HG02610 (cell line): ENCODE data around the gene NPIPB8.
"Not testable (repeated sequence)": the region's sequence is repeated elsewhere in the genome, so short reads cannot be mapped to it uniquely, and the experiment has no call there.

Experiments
- ATAC-seq: cut with Tn5 transposase; IDR thresholded peaks from one replicate; pipeline ENCODE4 v1.9.1; 2021; ENCODE audit warnings: mild to moderate bottlenecking, moderate library complexity; ENCODE audit not compliant: unreplicated experiment

Gene NPIPB8

DNA sequence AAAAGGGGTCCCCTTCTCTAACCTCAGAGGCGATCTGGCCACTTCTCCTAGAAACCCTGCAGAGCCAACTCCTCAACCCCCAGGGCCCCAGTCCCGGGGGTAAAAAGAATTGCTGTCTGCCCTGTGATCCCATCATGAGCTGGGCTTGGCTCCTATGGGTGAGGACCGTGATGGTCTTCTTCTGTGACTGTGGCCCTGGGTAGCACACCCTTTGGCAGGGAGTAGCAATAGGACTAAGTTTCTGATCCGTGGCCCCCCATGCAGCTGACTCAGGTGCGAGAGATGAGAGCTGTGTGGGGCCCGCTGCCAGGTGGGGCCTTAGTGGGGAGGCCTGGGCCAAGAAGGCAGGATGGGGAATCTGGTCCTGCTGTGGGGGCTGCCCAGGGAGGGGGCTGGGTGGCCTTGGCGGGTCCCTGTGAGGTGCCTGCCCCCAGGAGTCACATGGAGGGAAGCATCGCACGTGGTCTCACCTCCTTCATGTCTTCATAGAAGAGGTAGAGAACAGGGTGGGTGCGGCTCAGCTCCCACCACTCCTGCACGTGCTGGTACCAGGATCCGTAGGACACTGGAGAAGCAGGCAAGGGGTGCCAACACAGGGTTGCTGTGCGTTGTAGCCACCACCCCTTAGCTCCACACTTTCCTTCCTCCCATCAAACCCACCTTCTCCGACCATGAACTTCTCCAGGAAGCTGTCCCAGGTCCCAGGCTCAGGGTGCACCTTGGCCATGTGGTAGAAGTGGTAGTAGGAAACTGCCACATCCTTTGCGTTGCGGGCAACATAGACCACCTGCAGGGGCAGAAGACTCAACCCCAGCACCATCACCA is 31.4 kb upstream of the NPIPB8 start:
- no peak for ATAC-seq

DNA sequence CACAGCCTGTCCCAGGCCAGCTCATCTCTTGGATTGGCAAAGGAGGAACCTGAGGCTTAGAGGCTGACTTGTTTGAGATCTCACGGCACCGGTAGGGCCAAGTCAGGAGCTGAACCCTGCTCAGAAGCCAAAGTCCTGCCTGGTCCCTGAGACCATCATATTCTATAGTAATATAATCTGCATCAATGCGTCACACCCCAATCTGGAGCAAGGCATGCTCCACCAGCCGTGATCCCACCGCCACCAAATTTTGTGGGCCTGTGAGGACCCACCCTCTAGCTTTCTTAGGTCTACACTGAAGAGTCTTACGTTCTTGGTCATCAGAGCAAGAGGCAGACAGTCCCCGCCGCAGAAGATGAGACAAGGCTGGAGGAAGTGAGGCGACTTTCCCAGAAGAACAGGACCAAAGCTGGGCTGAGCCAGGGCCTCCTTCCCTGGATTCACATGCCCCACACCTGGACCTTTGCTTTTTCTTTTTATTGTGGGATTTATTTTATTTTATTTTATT is 30.7 kb upstream of the NPIPB8 start:
- no peak for ATAC-seq

DNA sequence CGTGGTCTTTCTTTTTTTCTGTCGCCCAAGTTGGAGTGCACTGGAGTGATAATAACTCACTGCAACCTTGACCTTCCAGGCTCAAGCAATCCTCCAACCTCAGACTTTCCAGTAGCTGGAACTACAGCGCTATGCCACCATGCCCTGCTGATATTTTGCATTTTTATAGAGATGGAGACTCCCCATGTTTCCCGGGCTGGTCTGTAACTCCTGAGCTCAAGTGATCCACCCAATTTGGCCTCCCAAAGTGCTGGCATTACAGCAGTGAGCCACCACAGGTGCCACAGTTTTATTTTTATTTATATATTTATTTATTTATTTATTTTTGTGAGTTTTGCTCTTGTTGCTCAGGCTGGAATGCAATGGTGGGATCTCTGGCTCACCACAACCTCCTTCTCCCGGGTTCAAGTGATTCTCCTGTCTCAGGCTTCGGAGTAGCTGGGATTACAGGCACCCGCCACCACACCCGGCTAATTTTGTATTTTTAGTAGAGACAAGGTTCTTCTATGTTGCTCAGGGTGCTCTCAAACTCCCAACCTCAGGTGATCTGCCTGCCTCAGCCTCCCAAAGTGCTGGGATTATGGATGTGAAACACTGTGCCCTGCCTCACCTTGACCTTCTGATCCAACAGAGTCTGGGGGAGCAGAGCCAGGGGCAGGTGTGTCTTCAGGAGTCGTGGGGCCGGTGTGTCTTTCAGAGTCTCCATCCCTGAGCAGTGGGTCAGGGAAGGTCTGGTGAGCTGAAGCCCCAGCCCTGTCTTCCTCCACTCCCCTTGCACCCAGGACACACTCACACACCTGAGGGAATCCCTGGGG is 30.0 kb upstream of the NPIPB8 start:
- not testable (repeated sequence) for ATAC-seq

DNA sequence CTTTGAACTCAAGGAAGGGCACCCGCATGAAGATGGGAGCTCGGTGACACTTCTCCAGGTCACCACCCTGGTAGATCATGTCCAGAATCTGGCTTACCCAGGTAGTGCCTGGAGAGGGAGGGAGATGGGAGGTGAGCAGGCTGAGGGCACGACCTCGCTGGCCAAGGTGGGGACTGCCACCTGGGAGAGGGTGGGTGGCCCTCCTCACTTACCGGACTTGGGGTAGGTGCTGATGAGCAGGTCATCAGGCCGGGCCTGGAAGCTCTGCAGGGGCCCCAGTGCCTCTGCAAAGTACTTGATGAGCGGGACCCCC is 29.4 kb upstream of the NPIPB8 start:
- not testable (repeated sequence) for ATAC-seq

DNA sequence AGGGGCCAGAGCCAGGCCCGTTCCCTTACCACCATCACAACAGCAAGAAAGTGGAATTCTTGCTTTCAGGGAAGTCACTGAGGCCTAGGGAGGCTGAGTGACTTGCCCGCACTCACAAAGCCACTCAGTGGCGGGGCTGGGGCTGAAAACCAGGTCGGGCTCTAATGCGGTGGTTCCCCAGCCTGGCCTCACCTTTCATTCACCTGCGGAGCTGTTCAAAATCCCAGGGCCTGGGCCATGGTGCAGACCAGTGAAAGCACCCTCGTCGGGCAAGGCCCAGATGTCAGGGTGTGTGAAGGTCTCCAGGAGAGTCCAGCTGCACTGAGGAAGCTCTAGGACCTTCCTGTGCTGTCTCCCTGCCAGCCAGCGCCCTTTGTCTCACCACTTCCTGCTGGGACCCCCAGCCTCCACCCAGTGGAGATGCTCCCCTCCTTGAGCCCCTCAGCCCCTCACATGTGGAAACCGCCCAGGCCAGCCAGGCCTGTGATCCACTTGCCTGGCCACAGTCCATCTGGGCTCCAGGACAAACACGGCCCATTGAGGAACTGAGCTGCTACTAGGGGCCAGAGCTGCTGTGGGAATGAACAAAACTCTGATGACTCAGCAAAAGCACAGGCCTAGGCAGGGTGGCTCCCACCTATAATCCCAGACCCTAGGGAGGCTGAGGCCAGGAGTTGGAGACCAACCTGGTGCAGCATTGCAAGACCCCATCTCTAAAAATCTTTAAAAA is 28.8 kb upstream of the NPIPB8 start:
- not testable (repeated sequence) for ATAC-seq

DNA sequence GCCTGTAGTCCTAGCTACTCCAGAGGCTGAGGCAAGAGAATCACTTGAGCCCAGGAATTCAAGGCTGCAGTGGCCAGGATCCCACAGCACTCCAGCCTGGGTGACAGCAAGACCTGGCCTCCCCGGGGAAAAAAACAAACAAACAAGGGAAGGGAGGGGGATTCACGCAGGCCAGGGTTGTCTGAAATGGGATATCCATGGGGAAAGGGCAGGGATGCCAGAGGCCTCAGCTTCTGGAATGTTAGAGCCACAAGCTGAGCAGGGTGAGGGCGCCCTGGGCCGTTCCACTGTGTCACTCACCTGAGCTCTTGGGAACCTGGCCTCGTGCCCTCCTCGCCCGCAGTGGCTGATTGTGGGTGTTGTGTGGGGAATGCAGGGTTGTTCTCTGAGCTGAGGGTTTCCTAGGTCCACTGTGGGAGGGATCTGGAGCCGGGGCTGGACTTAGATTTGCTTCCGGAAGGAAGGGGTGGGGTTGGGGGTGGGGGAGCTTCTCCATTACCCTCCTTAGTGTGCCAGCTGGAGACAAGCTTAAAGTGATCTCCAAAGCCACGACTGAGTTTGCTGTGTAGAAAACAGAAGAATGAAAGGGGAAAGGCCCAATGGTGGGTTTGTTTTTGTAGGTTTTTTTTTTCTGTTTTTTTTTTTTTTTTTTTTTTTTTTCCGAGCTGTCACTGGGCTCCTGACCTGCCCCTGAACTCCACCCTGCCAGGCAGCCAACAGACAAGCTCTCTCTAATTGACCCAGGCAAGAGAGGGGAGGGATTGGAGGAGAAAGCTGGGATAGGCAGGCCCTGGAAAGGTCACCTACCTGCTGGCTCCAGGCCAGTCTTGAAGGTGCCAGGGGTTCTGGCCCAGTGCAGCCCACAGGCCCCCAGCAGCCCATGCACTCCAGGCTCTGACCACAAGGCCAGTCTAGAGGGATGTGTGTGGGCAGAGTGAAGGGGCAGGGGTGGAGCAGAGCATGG is 28.0 kb upstream of the NPIPB8 start, which contains the start of gene SULT1A1:
Gene SULT1A1, minus strand, starts transcription at position 414 of the 964 bp plus-strand sequence. CDS start 1,189 bp downstream, outside the sequence.
- no peak for ATAC-seq

DNA sequence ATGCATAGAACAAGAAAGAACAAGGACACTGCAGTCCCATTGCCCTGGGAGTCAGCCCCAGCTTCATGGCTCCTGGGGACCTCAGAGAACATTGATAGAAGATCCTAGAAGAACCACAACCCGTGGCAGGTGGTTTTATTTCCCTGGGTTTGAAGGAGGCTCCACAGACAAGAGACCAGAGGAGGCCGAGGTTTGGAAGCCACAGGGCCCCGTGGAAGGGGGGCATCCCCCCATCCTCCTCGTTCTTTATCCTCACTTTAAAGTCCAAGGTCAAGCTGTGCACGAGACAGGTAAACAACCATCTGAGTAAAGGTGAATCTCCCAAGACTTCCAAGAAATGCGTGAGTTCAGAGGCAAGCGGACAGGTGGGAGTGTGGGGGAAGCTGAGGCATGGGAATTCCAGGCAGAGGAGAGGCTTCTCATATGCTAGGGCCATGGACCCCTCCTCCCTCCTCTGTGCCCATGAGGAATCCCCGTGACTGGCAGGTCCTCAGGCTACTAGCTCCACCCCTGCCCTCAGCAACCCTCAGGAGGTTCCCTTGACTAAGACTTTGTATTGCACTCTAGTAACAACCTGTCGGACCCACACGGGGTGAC is 27.2 kb upstream of the NPIPB8 start:
- ATAC-seq, result no peak

DNA sequence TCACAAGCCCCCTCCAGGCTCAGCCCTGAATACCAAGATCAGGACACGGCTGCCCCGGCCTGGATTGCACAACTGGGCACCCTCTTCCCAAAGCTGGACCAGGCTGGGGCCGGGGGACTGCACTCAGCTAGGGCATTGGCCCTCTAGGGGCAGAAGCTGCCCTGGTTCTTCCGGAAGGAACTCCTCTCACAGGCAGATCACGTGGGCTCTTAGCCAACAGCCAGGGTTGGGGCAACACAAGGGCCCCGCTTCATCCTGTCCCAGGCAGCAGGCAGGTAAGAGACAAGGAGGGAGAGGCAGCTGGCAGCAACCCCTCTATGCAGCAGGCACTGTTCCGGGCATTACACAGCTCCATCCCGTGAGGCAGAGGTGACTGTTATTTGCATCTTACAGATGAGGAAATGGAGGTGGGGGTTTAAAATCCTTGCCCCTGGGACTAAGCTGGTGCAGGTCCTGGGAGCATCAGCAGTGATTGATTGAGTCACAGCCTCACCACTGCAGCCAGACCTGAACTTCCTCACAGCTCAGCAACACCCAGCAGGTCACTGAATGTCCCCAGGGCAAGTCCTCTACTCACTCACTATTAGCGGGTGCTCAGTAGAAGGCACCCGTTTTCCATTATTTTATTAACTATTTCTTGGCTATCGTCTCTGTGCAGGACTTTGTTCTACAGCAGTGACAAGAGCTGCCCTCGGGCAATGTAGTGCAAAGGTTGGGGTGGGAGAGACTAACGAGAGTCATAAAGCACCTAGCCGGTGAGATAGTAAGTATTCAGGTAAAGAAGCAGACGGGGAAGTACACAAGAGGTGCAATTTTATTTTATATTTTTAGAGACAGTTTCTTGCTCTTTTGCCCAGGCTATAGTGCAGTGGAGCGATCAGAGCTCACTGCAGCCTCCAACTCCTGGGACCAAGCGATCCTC is 25.2 kb upstream of the NPIPB8 start:
- not testable (repeated sequence) for ATAC-seq

DNA sequence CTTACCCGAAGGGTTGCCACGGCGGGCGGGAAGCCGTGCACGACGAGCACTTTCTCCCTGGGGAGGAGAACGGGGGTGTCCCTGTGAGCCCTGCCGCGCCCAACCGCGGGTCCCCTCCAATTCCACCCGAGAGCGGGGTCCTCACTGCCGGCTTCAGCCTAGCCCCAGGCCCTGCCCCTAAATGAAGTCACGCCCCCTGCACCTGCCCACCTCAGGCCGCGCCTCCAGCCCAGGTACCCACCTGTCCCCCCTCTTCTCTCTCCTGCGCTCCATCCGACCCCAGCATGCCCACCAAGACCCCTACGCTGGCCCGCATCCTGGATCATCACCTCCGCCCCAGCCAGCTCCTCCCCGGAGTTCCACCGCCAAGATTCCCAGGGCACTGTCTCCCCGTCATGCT is 24.0 kb upstream of the NPIPB8 start:
- ATAC-seq, result not testable (repeated sequence)

DNA sequence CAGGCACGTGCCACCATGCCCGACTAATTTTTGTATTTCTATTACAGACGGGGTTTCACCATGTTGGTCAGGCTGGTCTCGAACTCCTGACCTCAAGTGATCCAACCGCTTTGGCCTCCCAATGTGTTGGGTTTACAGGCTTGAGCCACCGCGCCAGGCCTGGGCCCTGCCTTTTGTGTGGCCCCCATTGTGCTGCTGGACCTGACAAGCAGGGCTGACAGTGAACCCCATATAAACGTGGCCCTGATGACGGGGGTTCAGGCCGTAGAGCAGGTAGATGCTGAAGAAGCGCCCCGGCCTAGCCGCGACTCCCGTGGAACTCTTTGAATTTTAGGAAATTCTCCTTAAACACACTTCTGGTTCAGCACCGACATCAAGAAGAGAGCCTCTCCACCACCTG is 23.3 kb upstream of the NPIPB8 start:
- not testable (repeated sequence) for ATAC-seq

DNA sequence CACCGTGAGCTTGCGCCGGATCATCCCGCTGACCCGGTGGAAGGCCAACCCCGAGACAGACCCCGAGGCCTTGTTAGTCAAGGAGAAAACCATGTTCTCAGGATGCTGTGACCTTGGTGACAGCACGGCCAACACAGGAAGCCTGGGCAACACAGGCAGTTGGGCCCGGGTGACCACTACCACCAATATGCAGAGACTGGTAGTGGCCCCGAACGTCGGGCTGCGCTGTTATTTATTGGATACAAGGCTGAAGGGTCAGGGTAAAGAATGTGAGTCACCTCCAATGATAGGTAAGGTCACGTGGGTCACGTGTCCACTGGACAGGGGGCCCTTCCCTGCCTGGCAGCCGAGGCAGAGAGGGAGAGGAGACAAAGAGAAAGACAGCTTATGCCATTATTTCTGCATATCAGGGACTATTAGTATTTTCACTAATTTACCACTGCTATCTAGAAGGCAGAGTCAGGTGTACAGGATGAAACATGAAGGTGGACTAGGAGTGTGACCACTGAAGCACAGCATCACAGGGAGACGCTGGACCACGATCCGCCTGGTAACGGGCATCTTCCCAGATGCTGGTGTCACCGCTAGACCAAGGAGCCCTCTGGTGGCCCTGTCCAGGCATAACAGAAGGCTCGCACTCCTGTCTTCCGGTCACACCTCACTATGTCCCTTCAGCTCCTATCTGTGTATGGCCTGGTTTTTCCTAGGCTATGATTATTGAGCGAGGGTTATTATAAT is 22.2 kb upstream of the NPIPB8 start:
- not testable (repeated sequence) for ATAC-seq

DNA sequence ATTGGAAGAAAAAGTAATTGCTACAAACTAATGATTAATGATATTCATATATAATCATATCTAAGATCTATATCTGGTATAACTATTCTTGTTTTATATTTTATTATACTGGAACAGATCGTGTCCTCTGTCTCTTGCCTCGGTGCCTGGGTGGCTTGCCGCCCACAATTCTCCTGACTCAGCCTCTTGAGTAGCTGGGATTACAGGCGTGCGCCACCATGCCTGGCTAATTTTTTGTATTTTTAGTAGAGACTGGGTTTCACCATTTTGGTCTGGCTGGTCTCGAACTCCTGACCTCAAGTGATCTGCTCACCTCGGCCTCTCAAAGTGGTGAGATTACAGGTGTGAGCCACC is 21.7 kb upstream of the NPIPB8 start:
- not testable (repeated sequence) for ATAC-seq

DNA sequence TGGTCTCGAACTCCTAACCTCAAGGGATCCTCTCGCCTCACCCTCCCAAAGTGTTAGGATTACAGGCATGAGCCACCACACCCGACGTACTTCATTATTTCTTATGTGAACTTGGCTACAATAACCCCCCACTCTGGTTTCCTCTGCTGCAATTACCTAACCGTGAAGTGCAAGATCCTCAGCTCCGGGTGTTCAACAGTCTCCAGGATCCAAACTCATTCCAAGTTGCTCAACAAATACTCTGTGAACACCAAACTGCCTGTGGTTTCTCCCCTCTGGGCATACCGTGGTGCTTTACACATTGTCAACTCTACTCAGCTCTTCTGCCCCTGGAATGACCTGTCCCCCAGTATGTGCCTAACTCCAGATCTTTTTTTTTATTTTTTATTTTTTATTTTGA is 21.2 kb upstream of the NPIPB8 start:
- no peak for ATAC-seq

DNA sequence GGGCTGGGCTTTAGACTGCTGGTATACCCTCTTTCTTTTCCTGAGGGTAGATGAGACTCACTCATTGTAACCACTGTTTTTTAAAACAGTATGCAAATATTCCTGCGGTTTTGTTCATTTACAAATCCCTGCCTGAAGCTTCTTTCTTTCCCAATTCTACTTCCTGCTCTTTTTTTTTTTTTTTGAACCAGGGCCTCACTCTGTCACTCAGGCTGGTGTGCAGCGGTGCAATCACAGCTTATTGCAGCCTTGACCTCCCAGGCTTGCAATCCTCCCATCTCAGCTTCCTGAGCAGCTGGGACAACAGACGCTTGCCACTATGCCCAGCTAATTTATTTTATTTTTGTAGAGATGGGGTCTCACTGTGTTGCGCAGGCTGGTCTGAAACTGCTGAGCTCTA is 20.0 kb upstream of the NPIPB8 start:
- ATAC-seq, result no peak

DNA sequence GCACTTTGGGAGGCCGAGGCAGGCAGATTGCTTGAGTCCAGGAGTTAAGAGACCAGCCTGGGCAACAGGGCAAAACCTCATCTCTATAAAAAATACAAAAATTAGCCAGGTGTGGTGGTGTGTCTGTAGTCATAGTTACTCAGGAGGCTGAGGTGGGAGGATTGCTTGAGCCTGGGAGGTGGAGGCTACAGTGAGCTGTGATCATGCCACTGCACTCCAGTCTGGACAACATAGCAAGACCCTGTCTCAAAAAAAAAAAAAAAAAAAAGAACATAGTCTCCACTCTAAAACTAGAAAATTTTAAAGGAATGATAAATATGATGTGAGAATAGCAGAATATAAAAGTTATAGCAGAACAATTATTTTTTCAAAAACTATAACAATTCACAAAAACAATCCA is 17.5 kb upstream of the NPIPB8 start:
- ATAC-seq, result not testable (repeated sequence)

DNA sequence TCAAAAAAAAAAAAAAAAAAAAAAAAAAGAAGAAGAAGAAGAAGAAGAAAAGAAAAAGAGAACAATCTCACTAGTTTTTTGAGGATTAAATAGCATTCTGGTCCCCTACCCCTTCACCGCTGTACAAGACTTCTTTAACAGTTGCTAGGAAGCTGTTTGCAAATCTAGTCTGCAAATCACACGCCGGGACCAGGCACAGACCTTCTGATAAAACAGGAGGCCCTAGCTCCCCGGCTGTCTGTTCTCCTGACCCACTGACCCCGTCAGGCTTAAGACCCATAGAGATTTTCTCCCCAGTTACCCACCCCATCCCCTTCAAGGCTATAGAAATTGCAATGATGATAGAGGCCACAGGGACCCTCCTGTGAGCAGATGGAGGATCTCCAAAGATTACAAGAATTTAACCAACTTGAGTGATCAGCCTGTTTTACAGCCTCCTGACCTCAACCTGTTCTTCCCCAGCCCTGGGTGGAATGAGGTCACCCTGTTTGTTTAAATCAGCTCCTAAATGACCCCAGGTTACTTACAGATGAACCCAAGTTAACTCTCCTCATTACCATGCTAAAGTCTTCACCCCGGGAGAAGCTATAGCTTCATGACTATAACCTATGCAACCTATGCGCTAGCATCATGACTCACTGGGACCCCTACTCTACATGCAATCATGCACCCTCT is 16.2 kb upstream of the NPIPB8 start:
- ATAC-seq, result no peak

DNA sequence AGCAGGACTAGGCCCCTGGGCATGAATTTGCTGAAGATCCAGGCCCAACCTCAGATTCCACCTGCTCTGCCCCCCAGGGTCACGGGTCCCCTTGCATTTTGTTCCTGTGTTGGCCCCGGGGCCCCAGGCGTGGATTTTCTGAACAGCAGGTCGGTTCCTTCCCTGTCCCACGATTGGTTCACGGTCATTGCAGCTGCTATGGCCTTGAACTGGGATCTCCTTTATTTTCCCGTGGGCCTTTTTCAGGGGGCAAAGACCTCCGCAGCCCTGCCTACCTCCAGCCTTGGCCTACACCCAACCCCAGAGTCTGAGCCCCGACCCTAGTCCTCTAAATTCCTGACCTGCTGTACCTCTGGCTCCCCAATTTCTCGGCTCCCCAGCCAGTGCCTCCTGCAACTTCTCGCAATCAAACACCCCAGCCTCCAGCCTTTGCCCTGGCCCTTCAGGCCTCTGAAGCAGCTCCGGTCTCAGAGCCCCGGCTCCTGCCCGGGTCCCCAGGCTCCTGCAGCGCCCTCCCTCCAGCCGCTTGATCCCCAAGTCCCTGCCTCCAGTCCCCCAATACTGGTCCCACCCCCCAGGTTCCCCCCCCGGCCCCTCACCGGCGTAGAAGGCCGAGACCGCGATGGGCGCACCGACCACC is 15.2 kb upstream of the NPIPB8 start:
- not testable (repeated sequence) for ATAC-seq
